Common myeloid progenitor, CD34-positive (primary cell): Measurements from ENCODE around the gene TWF2.

Experiments
- CTCF ChIA-PET: fragments of 350-600 bp; sonication (Branson Sonifier 250); formaldehyde crosslinking; loops from one replicate; lab custom pipeline; 2021; ENCODE audit warnings: antibody characterized with exemption; lab: Charles Lee
- POLR2A ChIA-PET: fragments of 350-600 bp; sonication (Branson Sonifier 250); formaldehyde crosslinking; loops from one replicate; lab custom pipeline; 2021; ENCODE audit warnings: antibody characterized with exemption; lab: Charles Lee
- DNase-seq, 3 donors: peaks; one replicate each; pipeline versions ENCODE4 v3.0.0 to v3.0.0-alpha.2; 2013
- H3K27ac ChIP-seq, 2 experiments: 1 replicate in 1 of 2; 2 replicates in 1 of 2; pipeline ENCODE4 v1.7.0; 2013; ENCODE audit warnings: inconsistent platforms in 2 of 2, low read length in 2 of 2, mild to moderate bottlenecking in 2 of 2, low read depth in 1 of 2, moderate library complexity in 1 of 2; ENCODE audit not compliant: severe bottlenecking in 2 of 2, insufficient read depth in 1 of 2, poor library complexity in 1 of 2
- H3K27me3 ChIP-seq, 5 experiments: replicated peaks in 2 of 5; 1 replicate in 3 of 5; 2 replicates in 2 of 5; pipeline versions ENCODE4 v1.6.1 to v1.7.0; 2013; ENCODE audit warnings: low read length in 4 of 5, mild to moderate bottlenecking in 2 of 5, moderate library complexity in 2 of 5, inconsistent platforms in 1 of 5; ENCODE audit not compliant: insufficient read depth in 5 of 5, control insufficient read depth in 4 of 5
- H3K36me3 ChIP-seq, 4 experiments: 1 replicate in 2 of 4; 2 replicates in 2 of 4; pipeline versions ENCODE4 v1.6.1 to v1.7.0; 2013; ENCODE audit warnings: low read length in 3 of 4, control low read depth in 1 of 4, mild to moderate bottlenecking in 1 of 4; ENCODE audit not compliant: control insufficient read depth in 4 of 4, insufficient read depth in 4 of 4
- H3K4me1 ChIP-seq, 4 experiments: 1 replicate in 3 of 4; 2 replicates in 1 of 4; pipeline versions ENCODE4 v1.6.1 to v1.7.1; 2013; ENCODE audit warnings: low read length in 3 of 4, mild to moderate bottlenecking in 3 of 4, control low read depth in 1 of 4, inconsistent platforms in 1 of 4, moderate library complexity in 1 of 4; ENCODE audit not compliant: control insufficient read depth in 4 of 4, insufficient read depth in 4 of 4; ENCODE audit errors: control extremely low read depth in 1 of 4
- H3K4me3 ChIP-seq, 7 experiments: 1 replicate in 4 of 7; 2 replicates in 3 of 7; pipeline versions ENCODE4 v1.5.1 to v1.7.0; 2013; ENCODE audit warnings: mild to moderate bottlenecking in 7 of 7, low read length in 6 of 7, moderate library complexity in 6 of 7, inconsistent platforms in 2 of 7, low read depth in 2 of 7, control low read depth in 1 of 7; ENCODE audit not compliant: insufficient read depth in 4 of 7, control insufficient read depth in 1 of 7; ENCODE audit errors: extremely low read depth in 1 of 7
- H3K9me3 ChIP-seq, 5 experiments: 1 replicate in 4 of 5; 2 replicates in 1 of 5; pipeline versions ENCODE4 v1.6.1 to v1.7.1; 2013; ENCODE audit warnings: low read length in 4 of 5, mild to moderate bottlenecking in 2 of 5, inconsistent platforms in 1 of 5, low read depth in 1 of 5, moderate library complexity in 1 of 5; ENCODE audit not compliant: control insufficient read depth in 4 of 5, insufficient read depth in 2 of 5; ENCODE audit errors: control extremely low read depth in 1 of 5
- WGBS: methylation state at CpG from one replicate; pipeline ENCODE4 v1.1.5; 2013; ENCODE audit not compliant: insufficient coverage; 5-methylcytosine and 5-hydroxymethylcytosine counted together

TWF2 gene

GRCh38 chr3:52188556-52188955 is 50.4 kb downstream of the TWF2 start:
- peak overlapping the region in 1 of 7 experiments; percentile 48 for H3K4me3 ChIP-seq
- H3K27me3 ChIP-seq: no peaks in the 10 kb centered on the region
- H3K36me3 ChIP-seq: no peaks in the 10 kb centered on the region
- whole genome bisulfite sequencing: no CpG with 5 or more reads among the region's 1 CpG
- POLR2A ChIA-PET: interaction anchor here (0.7 to 1.6 kb wide), 2 partner anchors 20 to 34 kb away, joined by 3 to 4 read pairs; no protein-coding TSS in a partner anchor
- peaks cover 11 to 49% (median 28%) of the 10 kb centered on the region in 4 experiments for H3K4me1 ChIP-seq
- CTCF ChIA-PET: interaction anchor here (1.0 to 1.7 kb wide), 4 partner anchors 9 to 34 kb away, joined by 3 to 7 read pairs (median 4); partner anchors contain the start of gene ALAS1
- peak in 1 of 3 donors; percentile 30 for DNase-seq
- no peaks in the 10 kb centered on the region for H3K9me3 ChIP-seq
- no peak overlapping the region for H3K27ac ChIP-seq

GRCh38 chr3:52186729-52187128 is 52.2 kb downstream of the TWF2 start:
- 97% methylated on average over 6 of the region's 9 CpGs for WGBS

GRCh38 chr3:52185837-52186236 is 53.1 kb downstream of the TWF2 start:
- POLR2A ChIA-PET: no interaction called here
- 62% methylated on average over 3 of the region's 3 CpGs for WGBS
- Histone ChIP-seq H3K27me3 (no peaks in the 10 kb centered on the region), H3K27ac (no peak overlapping the region), H3K36me3 (no peaks in the 10 kb centered on the region), H3K9me3 (no peaks in the 10 kb centered on the region), H3K4me1 (peaks cover 11 to 53% (median 26%) of the 10 kb centered on the region in 4 experiments), H3K4me3 (no peak overlapping the region)
- CTCF ChIA-PET: interaction anchor here (0.9 to 2.9 kb wide), 5 partner anchors 9 to 35 kb away, joined by 4 to 10 read pairs (median 4); no protein-coding TSS in a partner anchor
- peak in 2 of 3 donors; percentile 50 to 54 for DNase-seq

More at GRCh38 chr3:52186729-52187128, 52.2 kb downstream of the TWF2 start:
- no peak for DNase-seq
- ChIA-PET CTCF (interaction anchor here (0.9 to 2.9 kb wide), 4 partner anchors 10 to 17 kb away, joined by 3 to 10 read pairs (median 4); no protein-coding TSS in a partner anchor), POLR2A (no interaction called here)
- H3K27me3 ChIP-seq: no peaks in the 10 kb centered on the region
- H3K36me3 ChIP-seq: no peaks in the 10 kb centered on the region
- peaks cover 11 to 53% (median 28%) of the 10 kb centered on the region in 4 experiments for H3K4me1 ChIP-seq
- no peaks in the 10 kb centered on the region for H3K9me3 ChIP-seq
- H3K27ac ChIP-seq: no peak overlapping the region
- no peak overlapping the region for H3K4me3 ChIP-seq

GRCh38 chr3:52185311-52185710 is 53.6 kb downstream of the TWF2 start:
- CTCF ChIA-PET: interaction anchor here (1.5 to 2.9 kb wide), 4 partner anchors 10 to 35 kb away, joined by 4 to 10 read pairs (median 4); no protein-coding TSS in a partner anchor
- POLR2A ChIA-PET: no interaction called here

GRCh38 chr3:52184690-52185089 is 54.3 kb downstream of the TWF2 start:
- ChIA-PET CTCF (interaction anchor here (0.9 to 1.6 kb wide), 3 partner anchors 9 to 36 kb away, joined by 3 to 5 read pairs (median 4); no protein-coding TSS in a partner anchor), POLR2A (no interaction called here)
- Histone ChIP-seq H3K4me3 (no peak overlapping the region), H3K27me3 (no peaks in the 10 kb centered on the region), H3K36me3 (no peaks in the 10 kb centered on the region), H3K9me3 (no peaks in the 10 kb centered on the region), H3K27ac (no peak overlapping the region), H3K4me1 (peaks cover 11 to 42% (median 15%) of the 10 kb centered on the region in 4 experiments)
- DNase-seq: no peak
- WGBS: 98% methylated on average over 6 of the region's 8 CpGs

More at GRCh38 chr3:52185311-52185710, 53.6 kb downstream of the TWF2 start:
- no peaks in the 10 kb centered on the region for H3K36me3 ChIP-seq
- no peak for DNase-seq
- no peak overlapping the region for H3K27ac ChIP-seq
- no peaks in the 10 kb centered on the region for H3K9me3 ChIP-seq
- H3K27me3 ChIP-seq: no peaks in the 10 kb centered on the region
- H3K4me1 ChIP-seq: peaks cover 11 to 48% (median 21%) of the 10 kb centered on the region in 4 experiments
- no peak overlapping the region for H3K4me3 ChIP-seq
- WGBS: 96% methylated on average over 6 of the region's 6 CpGs

GRCh38 chr3:52183786-52184445 is 55.0 kb downstream of the TWF2 start:
- peaks cover 5 to 34% (median 9%) of the 10 kb centered on the region in 4 experiments for H3K4me1 ChIP-seq
- no peaks in the 10 kb centered on the region for H3K36me3 ChIP-seq
- H3K4me3 ChIP-seq: no peak overlapping the region
- no peaks in the 10 kb centered on the region for H3K9me3 ChIP-seq
- DNase-seq: no peak
- H3K27me3 ChIP-seq: no peaks in the 10 kb centered on the region
- H3K27ac ChIP-seq: no peak overlapping the region
- CTCF ChIA-PET: interaction anchor here (0.9 to 1.6 kb wide), 4 partner anchors 9 to 37 kb away, joined by 3 to 5 read pairs (median 3); no protein-coding TSS in a partner anchor
- WGBS: 100% methylated on average over 4 of the region's 7 CpGs
- POLR2A ChIA-PET: interaction anchor here (0.7 kb wide), 1 partner anchor 104 kb away, joined by 6 read pairs; the partner anchor contains the start of gene GLYCTK
